B cell (primary cell): ENCODE results near the gene TXLNA. TPM values are rescaled to one million over a fixed set of nuclear protein-coding genes. Genes with fewer than 3 reads are reported as not detected.
"Not testable (repeated sequence)": the region's sequence is repeated elsewhere in the genome, so short reads cannot be mapped to it uniquely, and the experiment has no call there.

ENCODE experiments used
- ATAC-seq: fragments of 200-7000 bp; cut with Tn5 transposase; one replicate; pipeline ENCODE4 v1.10.0; 2021; ENCODE audit warnings: low read depth, mild to moderate bottlenecking, moderate number of reproducible peaks, moderate library complexity
- CTCF ChIA-PET: fragments of 350-600 bp; sonication (Branson Sonifier 250); formaldehyde crosslinking; loops from one replicate; lab custom pipeline; 2021; ENCODE audit warnings: antibody characterized with exemption, inconsistent platforms; lab: Charles Lee
- POLR2A ChIA-PET: fragments of 350-600 bp; sonication (Branson Sonifier 250); formaldehyde crosslinking; loops from one replicate; lab custom pipeline; 2021; ENCODE audit warnings: antibody characterized with exemption; lab: Charles Lee
- DNase-seq: peaks from one replicate; pipeline ENCODE4 v3.0.0; 2013
- H2AFZ ChIP-seq: 2 replicates; pipeline ENCODE4 v1.6.1; 2012; ENCODE audit warnings: mild to moderate bottlenecking, low read depth, low read length; ENCODE audit not compliant: insufficient read depth, poor library complexity, severe bottlenecking
- H3K27ac ChIP-seq, 2 donors: 1 replicate in 1 of 2; 2 replicates in 1 of 2; pipeline ENCODE4 v1.5.1; 2012 to 2013; ENCODE audit warnings: low read length in 2 of 2, mild to moderate bottlenecking in 2 of 2, moderate library complexity in 1 of 2
- H3K27me3 ChIP-seq, 4 experiments: fragments of 200-600 bp in 1 of 4; sonication (generic) in 1 of 4; replicated peaks in 1 of 4; 1 replicate in 2 of 4; 2 replicates in 2 of 4; pipeline versions ENCODE4 v1.6.1 to v1.7.0; 2013 to 2016; ENCODE audit warnings: low read length in 3 of 4, mild to moderate bottlenecking in 2 of 4, mixed read lengths in 1 of 4, moderate library complexity in 1 of 4; ENCODE audit not compliant: insufficient read depth in 4 of 4, control insufficient read depth in 3 of 4; ENCODE audit errors: control extremely low read depth in 1 of 4
- H3K36me3 ChIP-seq, 2 experiments: replicated peaks in 1 of 2; 1 replicate in 1 of 2; 2 replicates in 1 of 2; pipeline versions ENCODE4 v1.6.1 to v1.7.1; 2013; ENCODE audit warnings: low read length in 1 of 2; ENCODE audit not compliant: insufficient read depth in 2 of 2, control insufficient read depth in 1 of 2; ENCODE audit errors: control extremely low read depth in 1 of 2, extremely low read depth in 1 of 2
- H3K4me1 ChIP-seq, 2 donors: fragments of 200-600 bp in 1 of 2; sonication (generic) in 1 of 2; 1 replicate in 1 of 2; 2 replicates in 1 of 2; pipeline versions ENCODE4 v1.5.1 to v1.6.1; 2013 to 2017; ENCODE audit warnings: low read length in 2 of 2; ENCODE audit not compliant: control insufficient read depth in 2 of 2, insufficient read depth in 2 of 2
- H3K4me2 ChIP-seq: replicated peaks from 2 replicates; pipeline ENCODE3; 2012; ENCODE audit warnings: mild to moderate bottlenecking, low read depth, low read length; ENCODE audit not compliant: poor library complexity, severe bottlenecking
- H3K4me3 ChIP-seq, 5 experiments: fragments of 200-600 bp in 1 of 5; sonication (generic) in 1 of 5; 1 replicate in 3 of 5; 2 replicates in 2 of 5; pipeline versions ENCODE4 v1.5.1 to v1.7.0; 2011 to 2016; ENCODE audit warnings: low read length in 4 of 5, mild to moderate bottlenecking in 4 of 5, low read depth in 2 of 5, control low read depth in 1 of 5, moderate library complexity in 1 of 5; ENCODE audit not compliant: insufficient read depth in 1 of 5; ENCODE audit errors: control extremely low read depth in 1 of 5, extremely low read depth in 1 of 5
- H3K79me2 ChIP-seq: fragments of 200-600 bp; sonication (generic); one replicate; pipeline ENCODE4 v1.6.0; 2016; ENCODE audit warnings: low read length; ENCODE audit not compliant: control insufficient read depth, insufficient read depth
- H3K9ac ChIP-seq: fragments of 200-600 bp; sonication (generic); 2 replicates; pipeline ENCODE4 v1.6.1; 2017; ENCODE audit warnings: mild to moderate bottlenecking, low read length, moderate library complexity
- H3K9me3 ChIP-seq, 3 donors: one replicate each; pipeline versions ENCODE4 v1.6.1 to v1.7.1; 2013; ENCODE audit warnings: low read length in 2 of 3; ENCODE audit not compliant: control insufficient read depth in 2 of 3, insufficient read depth in 1 of 3; ENCODE audit errors: control extremely low read depth in 1 of 3
- H4K20me1 ChIP-seq: 2 replicates; pipeline ENCODE4 v1.6.0; 2012; ENCODE audit warnings: mild to moderate bottlenecking, low read length; ENCODE audit not compliant: insufficient read depth, control insufficient read depth, poor library complexity, severe bottlenecking
- H3K27ac Mint-ChIP-seq: one replicate; pipeline ENCODE4 v1.8.0; 2021; ENCODE audit warnings: mixed read lengths
- H3K27me3 Mint-ChIP-seq: one replicate; pipeline ENCODE4 v1.8.0; 2021; ENCODE audit warnings: mixed read lengths
- H3K4me1 Mint-ChIP-seq: one replicate; pipeline ENCODE4 v1.8.0; 2021; ENCODE audit warnings: mixed read lengths
- H3K4me3 Mint-ChIP-seq: one replicate; pipeline ENCODE4 v1.8.0; 2021; ENCODE audit warnings: mixed read lengths
- H3K9me3 Mint-ChIP-seq: one replicate; pipeline ENCODE4 v1.8.0; 2022; ENCODE audit warnings: mixed read lengths; ENCODE audit not compliant: insufficient read depth
- CTCF ChIP-seq: fragments of 200-600 bp; IDR thresholded peaks from one replicate; pipeline ENCODE4 v1.8.0; 2022; ENCODE audit warnings: antibody characterized with exemption, mild to moderate bottlenecking
- EZH2 ChIP-seq: IDR thresholded peaks from 2 replicates; pipeline ENCODE4 v1.6.1; 2012; ENCODE audit warnings: borderline replicate concordance, low read depth, mild to moderate bottlenecking, moderate library complexity, low read length; ENCODE audit not compliant: insufficient read depth, poor library complexity, severe bottlenecking
- WGBS: methylation state at CpG from one replicate; pipeline ENCODE4 v1.1.5; 2013; ENCODE audit warnings: missing lambda C conversion rate; ENCODE audit not compliant: insufficient coverage; 5-methylcytosine and 5-hydroxymethylcytosine counted together
- intact Hi-C: fragments of 100-400 bp; cut with micrococcal nuclease; formaldehyde crosslinking; loops from one replicate; pipeline ENCODE4 v1.10.0; 2022
- polyA plus RNA-seq: library from polyadenylated mRNA; depleted of rRNA; stranded (reverse); fragments of >200 nt; gene quantifications from 2 replicates; pipeline ENCODE4 v1.2.3, GENCODE V29; 2012
- total RNA-seq, 2 donors: library from RNA; stranded (reverse); fragments of 120-200 nt in 1 of 2; gene quantifications; 1 replicate in 1 of 2; 2 replicates in 1 of 2; pipeline versions ENCODE4 v1.2.3 to v1.2.4, GENCODE V29; 2013 to 2022

The TXLNA gene
- total and polyA plus RNA-seq, 2 donors (not counting 1 experiment from before 2014, with no cell fraction given), result 23.0 to 38.3 TPM

GRCh38 chr1:32144033-32144432, 35.4 kb upstream of the TXLNA start:
- Histone ChIP-seq H3K9me3 (peaks cover 1 to 28% (median 11%) of the 10 kb centered on the region in 3 donors), H3K4me2 (no peak overlapping the region), H2AFZ (no peak overlapping the region), H3K27ac (no peak overlapping the region), H3K4me3 (no peak overlapping the region), H3K36me3 (peaks cover 0 to 3% of the 10 kb centered on the region in 2 experiments), H3K9ac (no peak overlapping the region), H3K27me3 (no peaks in the 10 kb centered on the region), H4K20me1 (peaks cover 49% of the 10 kb centered on the region), H3K79me2 (peaks cover 88% of the 10 kb centered on the region), H3K4me1 (peaks cover 3 to 5% of the 10 kb centered on the region in 2 donors)
- Mint-ChIP-seq H3K4me3 (no peak overlapping the region), H3K27ac (no peak overlapping the region), H3K27me3 (no peaks in the 10 kb centered on the region), H3K9me3 (peaks cover 3% of the 10 kb centered on the region), H3K4me1 (peaks cover 44% of the 10 kb centered on the region)
- ChIA-PET CTCF (no interaction called here), POLR2A (no interaction called here)
- TF ChIP-seq EZH2, result no peak
- TF ChIP-seq CTCF, result no peak
- DNase-seq, result no peak
- intact Hi-C loops, result no loop called here
- no peak for ATAC-seq
- no CpG with 5 or more reads among the region's 3 CpGs for WGBS

- ATAC-seq, H3K27me3 ChIP-seq, H3K27ac ChIP-seq, H2AFZ ChIP-seq, H3K9ac ChIP-seq, H3K27ac Mint-ChIP-seq, H3K36me3 ChIP-seq, H3K27me3 Mint-ChIP-seq, H3K9me3 Mint-ChIP-seq, DNase-seq, H3K4me1 ChIP-seq, intact Hi-C loops, POLR2A ChIA-PET, H3K4me2 ChIP-seq, H3K4me3 ChIP-seq, H3K4me3 Mint-ChIP-seq: not testable (repeated sequence)
- H3K4me1 Mint-ChIP-seq, result peaks cover 21% of the 10 kb centered on the region
- peaks cover 2 to 30% (median 14%) of the 10 kb centered on the region in 3 donors for H3K9me3 ChIP-seq
- 100% methylated on average over 5 of the region's 5 CpGs for WGBS
- CTCF ChIA-PET, result interaction anchor here (0.6 kb wide), 1 partner anchor 223 kb away, joined by 3 read pairs; no protein-coding TSS in a partner anchor
- peaks cover 61% of the 10 kb centered on the region for H4K20me1 ChIP-seq
- H3K79me2 ChIP-seq, result peaks cover 87% of the 10 kb centered on the region
Observed at GRCh38 chr1:32147799-32148198, 31.7 kb upstream of the TXLNA start.
